Aorta (tissue), 5 donors: ENCODE results near the gene CFAP47. TPM values are rescaled to one million over a fixed set of nuclear protein-coding genes. Genes with fewer than 3 reads are reported as not detected.

ENCODE experiments used
- ATAC-seq: fragments of 200-7000 bp; cut with Tn5 transposase; one replicate; pipeline ENCODE4 v1.9.1; 2022; ENCODE audit warnings: moderate library complexity; ENCODE audit not compliant: low FRiP score
- DNase-seq, 2 donors: peaks; one replicate each; pipeline ENCODE4 v3.0.0-alpha.2; 2020
- H3K27ac ChIP-seq, 2 donors: one replicate each; pipeline ENCODE4 v1.5.1; 2013; ENCODE audit warnings: low read length in 2 of 2, mild to moderate bottlenecking in 2 of 2, moderate library complexity in 2 of 2, control low read depth in 1 of 2, inconsistent platforms in 1 of 2, low read depth in 1 of 2
- H3K27me3 ChIP-seq, 2 donors: one replicate each; pipeline ENCODE4 v1.6.1; 2013; ENCODE audit warnings: control low read depth in 1 of 2, low read length in 1 of 2, mild to moderate bottlenecking in 1 of 2, moderate library complexity in 1 of 2; ENCODE audit not compliant: insufficient read depth in 2 of 2, control insufficient read depth in 1 of 2
- H3K36me3 ChIP-seq, 2 donors: one replicate each; pipeline ENCODE4 v1.6.1; 2013; ENCODE audit warnings: control low read depth in 1 of 2, low read length in 1 of 2, mild to moderate bottlenecking in 1 of 2; ENCODE audit not compliant: insufficient read depth in 2 of 2, control insufficient read depth in 1 of 2
- H3K4me1 ChIP-seq, 2 donors: one replicate each; pipeline ENCODE4 v1.6.1; 2013; ENCODE audit warnings: low read length in 2 of 2, control low read depth in 1 of 2, mild to moderate bottlenecking in 1 of 2, moderate library complexity in 1 of 2; ENCODE audit not compliant: insufficient read depth in 2 of 2, control insufficient read depth in 1 of 2
- H3K4me3 ChIP-seq, 2 donors: one replicate each; pipeline ENCODE4 v1.5.1; 2013; ENCODE audit warnings: low read length in 2 of 2, control low read depth in 1 of 2, mild to moderate bottlenecking in 1 of 2
- H3K9me3 ChIP-seq: one replicate; pipeline ENCODE4 v1.6.1; 2013; ENCODE audit warnings: mild to moderate bottlenecking, low read length; ENCODE audit not compliant: control insufficient read depth
- WGBS, 2 donors: extraction: QIAGEN DNeasy Blood & Tissue Kit; methylation state at CpG; one replicate each; pipeline ENCODE4 v1.1.7; 2013; 5-methylcytosine and 5-hydroxymethylcytosine counted together
- intact Hi-C, 2 donors: fragments of 100-400 bp; cut with DNase I; formaldehyde crosslinking; loops; one replicate each; pipeline versions ENCODE4 v1.14.2 to v1.15.0; 2022
- polyA plus RNA-seq, 2 donors: library from polyadenylated mRNA; stranded (reverse); fragments of 200-250 nt; gene quantifications; one replicate each; pipeline ENCODE4 v1.2.3, GENCODE V29; 2013
- total RNA-seq, 2 donors: library from RNA; stranded (reverse); fragmentation: NEBNext Ultra II Directional; extraction: Animal tissue kit (Norgen Biotek cat#: 25700); gene quantifications; one replicate each; pipeline ENCODE4 v1.2.1, GENCODE V29; 2021
- donor health status: healthy with polysubstance abuse.
- donor health status: Bipolar disorder and iron deficiency.
- donor health status: DM: no; HTN: no; CAD: no.
- donor health status: DM: no; HTN: no; CAD: no.
- donor health status: DM: yes; HTN: yes; CAD: no.

The CFAP47 gene
- total and polyA plus RNA-seq, 4 donors, result 0.09 TPM; not detected in 3

- Histone ChIP-seq H3K27ac (no peak overlapping the region), H3K9me3 (no peaks in the 10 kb centered on the region), H3K36me3 (no peaks in the 10 kb centered on the region), H3K27me3 (no peaks in the 10 kb centered on the region), H3K4me3 (no peak overlapping the region), H3K4me1 (no peaks in the 10 kb centered on the region)
- no peak for DNase-seq
- intact Hi-C loops, result no loop called here
- WGBS, 2 donors, result 42 to 46% methylated on average over 8 of the region's 8 CpGs
- ATAC-seq, result no peak
Observed at GRCh38 chrX:36407836-36408235, 488.3 kb downstream of the CFAP47 start.

GRCh38 chrX:36414056-36414455 lies 494.5 kb downstream of the CFAP47 start:
- intact Hi-C loops, result no loop called here
- no peaks in the 10 kb centered on the region for H3K4me1 ChIP-seq
- no peaks in the 10 kb centered on the region for H3K27me3 ChIP-seq
- H3K4me3 ChIP-seq, result no peak overlapping the region
- no peak for DNase-seq
- H3K36me3 ChIP-seq, result no peaks in the 10 kb centered on the region
- H3K27ac ChIP-seq, result no peak overlapping the region
- H3K9me3 ChIP-seq, result no peaks in the 10 kb centered on the region
- ATAC-seq, result no peak
- 94 to 95% methylated on average over 2 of the region's 2 CpGs for WGBS, 2 donors

- no peaks in the 10 kb centered on the region for H3K4me1 ChIP-seq
- WGBS, 2 donors, result 82 to 85% methylated on average over 1 of the region's 1 CpG
- H3K4me3 ChIP-seq, result no peak overlapping the region
- H3K36me3 ChIP-seq, result no peaks in the 10 kb centered on the region
- DNase-seq, result no peak
- intact Hi-C loops, result no loop called here
- ATAC-seq, result no peak
- no peaks in the 10 kb centered on the region for H3K9me3 ChIP-seq
- H3K27ac ChIP-seq, result no peak overlapping the region
- H3K27me3 ChIP-seq, result no peaks in the 10 kb centered on the region
Observed at GRCh38 chrX:36422368-36422767, 502.8 kb downstream of the CFAP47 start.

- no peak for DNase-seq
Observed at GRCh38 chrX:36431819-36432218, 512.3 kb downstream of the CFAP47 start.

GRCh38 chrX:36434522-36434921 lies 515.0 kb downstream of the CFAP47 start:
- Histone ChIP-seq H3K4me1 (no peaks in the 10 kb centered on the region), H3K9me3 (no peaks in the 10 kb centered on the region), H3K36me3 (no peaks in the 10 kb centered on the region), H3K27ac (no peak overlapping the region), H3K4me3 (no peak overlapping the region), H3K27me3 (no peaks in the 10 kb centered on the region)
- ATAC-seq (no peak), DNase-seq (no peak)
- WGBS, 2 donors, result 88 to 95% methylated on average over 1 of the region's 1 CpG
- intact Hi-C loops, result no loop called here

More at GRCh38 chrX:36431819-36432218, 512.3 kb downstream of the CFAP47 start:
- no peaks in the 10 kb centered on the region for H3K9me3 ChIP-seq
- H3K4me1 ChIP-seq, result no peaks in the 10 kb centered on the region
- no peak overlapping the region for H3K27ac ChIP-seq
- ATAC-seq, result no peak
- no peak overlapping the region for H3K4me3 ChIP-seq
- intact Hi-C loops, result no loop called here
- no peaks in the 10 kb centered on the region for H3K36me3 ChIP-seq
- no peaks in the 10 kb centered on the region for H3K27me3 ChIP-seq
- WGBS, 2 donors, result 53 to 54% methylated on average over 3 of the region's 3 CpGs

Other genes with a start within 250 kb of the CFAP47 start
- gene MAGEB16, start 121.4 kb upstream of the CFAP47 start, total RNA-seq, result not detected
- gene MAGEB16, start 121.4 kb upstream of the CFAP47 start, polyA plus RNA-seq, result not detected